AG09319 (cell line): ENCODE results near the gene CENPC.
"Not testable (repeated sequence)": the region's sequence is repeated elsewhere in the genome, so short reads cannot be mapped to it uniquely, and the experiment has no call there.

Experiments used
- DNase-seq: peaks from one replicate; pipeline ENCODE4 v3.0.0-alpha.2; 2010; ENCODE audit warnings: low read depth; ENCODE audit errors: extremely low read depth
- CTCF ChIP-seq: IDR thresholded peaks from 2 replicates; pipeline ENCODE4 v1.5.1; 2011; ENCODE audit warnings: low read depth, mild to moderate bottlenecking, inconsistent platforms, low read length, moderate library complexity

The CENPC gene

GRCh38 chr4:67468830-67469229 lies 76.5 kb downstream of the CENPC start:
- DNase-seq = no peak
- no peak for TF ChIP-seq CTCF

GRCh38 chr4:67466751-67467150 lies 78.6 kb downstream of the CENPC start:
- no peak for TF ChIP-seq CTCF
- DNase-seq = no peak

GRCh38 chr4:67465763-67466052 lies 79.6 kb downstream of the CENPC start:
- no peak for DNase-seq
- TF ChIP-seq CTCF = no peak

GRCh38 chr4:67465032-67465762 lies 80.1 kb downstream of the CENPC start:
- DNase-seq = no peak
- TF ChIP-seq CTCF = no peak

GRCh38 chr4:67460574-67460973 lies 84.7 kb downstream of the CENPC start:
- DNase-seq = no peak
- no peak for TF ChIP-seq CTCF

- DNase-seq = no peak
Measured at GRCh38 chr4:67459164-67459563, 86.1 kb downstream of the CENPC start.

GRCh38 chr4:67456577-67457196 lies 88.6 kb downstream of the CENPC start:
- no peak for TF ChIP-seq CTCF
- DNase-seq = no peak

More at GRCh38 chr4:67459164-67459563, 86.1 kb downstream of the CENPC start:
- TF ChIP-seq CTCF = no peak

GRCh38 chr4:67452846-67453205 lies 92.5 kb downstream of the CENPC start:
- not testable (repeated sequence) for DNase-seq
